ENCODE results near the gene CCP110.
A peak's percentile ranks its signal among the peaks of the same experiment; 100 is the strongest.

CCP110 gene

GRCh38 chr16:19555186-19555937, 31.6 kb downstream of the CCP110 start, which contains the start of gene VPS35L:
Gene VPS35L (plus strand): TSS chr16:19555703. CDS start chr16:19555730, 27 bp downstream.
- DNase-seq (ENCODE audit: low read depth in 2 of 2): peak; percentile 89 to 93

- DNase-seq (ENCODE audit: low read depth in 2 of 2): peak in 1 of 2 experiments; percentile 19
These were observed 32.4 kb downstream of the CCP110 start for GRCh38 chr16:19555938-19556771.

GRCh38 chr16:19559242-19559910, 35.6 kb downstream of the CCP110 start:
- DNase-seq (ENCODE audit: low read depth in 2 of 2): no peak

DNA sequence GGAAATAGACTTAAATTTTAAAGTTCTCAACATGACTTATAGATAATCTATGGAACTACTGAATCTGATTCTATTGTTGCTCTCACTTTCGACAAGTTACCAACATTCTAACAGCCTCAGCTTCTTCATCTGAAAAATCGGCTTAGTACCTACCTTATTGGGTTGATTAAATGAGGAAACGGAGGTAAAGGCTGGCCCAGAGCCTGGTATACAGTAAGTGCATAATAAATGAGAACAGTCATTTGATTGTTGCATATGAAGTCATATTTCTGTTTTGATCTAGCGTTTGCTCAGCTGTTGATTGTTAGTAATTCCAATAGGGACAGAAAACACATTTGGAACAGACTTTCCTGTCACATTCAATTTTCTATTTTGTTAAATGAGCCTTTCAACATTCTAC, 36.3 kb downstream of the CCP110 start:
- no peak for DNase-seq (ENCODE audit: low read depth in 2 of 2)

DNA sequence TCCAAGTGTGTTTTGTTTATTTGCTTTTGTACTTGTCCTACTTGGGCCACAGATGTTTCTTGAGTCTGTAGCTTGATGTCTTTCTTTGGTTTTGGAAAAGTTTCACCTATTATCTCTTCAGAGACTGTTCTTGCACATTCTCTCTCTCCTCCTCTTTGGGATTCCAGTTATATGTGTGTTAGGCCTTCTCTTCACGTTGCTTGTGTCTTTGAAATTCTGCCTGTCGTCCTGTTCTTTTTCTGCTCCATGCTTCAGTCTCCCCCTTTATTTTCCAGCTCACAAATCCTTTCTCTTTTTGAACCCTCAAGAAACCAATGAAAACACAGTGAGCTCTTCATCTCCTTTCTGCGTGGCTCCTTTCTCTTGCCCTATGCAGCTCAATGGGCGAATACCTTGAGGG, 39.6 kb downstream of the CCP110 start:
- no peak for DNase-seq (ENCODE audit: low read depth in 2 of 2)

GRCh38 chr16:19566362-19566761, 42.6 kb downstream of the CCP110 start:
- no peak for DNase-seq (ENCODE audit: low read depth in 2 of 2)

DNA sequence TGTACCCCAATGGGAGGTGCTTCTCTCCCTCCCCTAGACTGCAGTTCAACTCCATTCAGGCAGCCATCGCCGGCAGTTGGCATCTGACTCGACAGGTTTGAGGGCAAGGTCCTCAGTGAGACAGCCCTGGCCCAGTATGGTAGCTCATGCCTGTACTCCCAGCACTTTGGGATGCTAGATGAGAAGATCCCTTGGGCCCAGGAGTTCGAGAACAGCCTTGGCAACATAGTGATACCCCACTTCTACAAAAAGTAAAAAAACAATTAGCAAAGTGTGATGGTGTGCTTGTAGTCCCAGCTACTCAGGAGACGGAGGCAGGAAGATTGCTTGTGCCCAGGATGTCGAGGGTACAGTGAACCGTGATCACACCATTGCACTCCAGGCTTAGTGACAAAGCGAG, 43.8 kb downstream of the CCP110 start:
- DNase-seq (ENCODE audit: low read depth in 2 of 2): no peak

DNA sequence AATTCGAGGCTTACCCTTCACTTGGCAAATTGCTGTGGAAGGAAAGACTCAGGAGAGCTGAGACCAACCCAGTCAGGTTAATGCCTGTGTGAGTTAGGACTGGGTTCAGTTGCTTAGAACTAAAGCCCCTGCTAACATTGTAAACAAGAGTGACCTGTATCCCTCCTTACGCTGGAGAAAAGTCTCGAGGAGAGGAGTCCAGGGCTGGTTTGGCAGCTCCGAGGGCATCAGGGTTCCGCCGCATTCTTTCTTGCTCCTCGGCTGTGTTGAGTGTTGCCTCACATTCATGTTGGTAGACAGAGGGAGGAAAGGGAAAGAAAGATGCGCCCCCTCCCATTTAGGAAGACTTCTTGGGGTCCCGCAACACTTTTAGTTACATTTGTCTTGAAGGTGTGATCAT, 50.3 kb downstream of the CCP110 start:
- no peak for DNase-seq (ENCODE audit: low read depth in 2 of 2)

DNA sequence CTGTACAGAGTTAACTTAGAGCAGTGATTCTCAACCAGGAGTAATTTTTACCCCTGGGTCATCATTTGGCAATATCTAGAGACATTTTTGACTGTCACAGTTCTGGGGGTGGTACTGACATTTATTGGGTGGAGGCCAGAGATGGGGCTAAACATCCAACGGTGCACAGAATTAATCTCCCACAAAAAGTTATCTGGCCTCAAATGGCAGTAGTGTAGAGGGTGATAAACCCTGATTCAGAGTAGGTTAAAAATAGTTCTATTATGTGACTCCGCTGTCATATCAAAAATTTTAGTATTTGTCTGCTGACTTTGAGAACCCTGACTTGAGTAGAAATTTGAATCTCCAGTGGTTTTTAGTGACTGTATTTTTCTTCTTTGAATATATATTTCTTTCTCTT, 50.9 kb downstream of the CCP110 start:
- DNase-seq (ENCODE audit: low read depth in 2 of 2): no peak

- DNase-seq (ENCODE audit: low read depth in 2 of 2): no peak
These were observed 54.7 kb downstream of the CCP110 start for GRCh38 chr16:19578378-19578971.

GRCh38 chr16:19582050-19582831, 58.5 kb downstream of the CCP110 start:
- DNase-seq (ENCODE audit: low read depth in 2 of 2): no peak

DNA sequence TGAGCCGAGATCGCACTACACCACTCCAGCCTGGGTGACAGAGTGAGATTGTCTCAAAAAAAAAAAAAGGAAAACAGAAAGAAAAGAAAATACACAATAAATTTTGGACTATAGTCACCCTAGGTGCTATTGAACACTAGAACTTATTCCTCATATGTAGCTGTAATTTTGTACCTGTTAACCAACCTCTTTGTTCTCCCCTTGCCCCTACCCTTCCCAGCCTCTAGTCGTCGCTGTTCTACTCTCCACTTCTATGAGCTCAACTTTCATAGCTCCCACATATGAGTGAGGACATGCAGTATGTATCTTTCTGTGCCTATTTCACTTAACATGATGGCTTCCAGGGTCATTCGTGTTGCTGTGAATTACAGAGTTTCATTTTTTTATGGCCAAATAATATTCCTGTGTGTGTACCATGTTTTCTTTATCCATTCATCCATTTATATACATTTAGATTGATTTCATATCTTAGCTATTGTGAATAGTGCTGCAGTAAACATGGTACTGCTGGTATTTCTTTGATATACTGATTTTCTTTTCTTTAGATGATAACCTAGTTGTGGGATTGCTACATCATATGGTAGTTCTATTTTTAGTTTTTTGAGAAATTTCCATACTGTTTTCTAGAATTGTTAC, 60.0 kb downstream of the CCP110 start:
- no peak for DNase-seq (ENCODE audit: low read depth in 2 of 2)

DNA sequence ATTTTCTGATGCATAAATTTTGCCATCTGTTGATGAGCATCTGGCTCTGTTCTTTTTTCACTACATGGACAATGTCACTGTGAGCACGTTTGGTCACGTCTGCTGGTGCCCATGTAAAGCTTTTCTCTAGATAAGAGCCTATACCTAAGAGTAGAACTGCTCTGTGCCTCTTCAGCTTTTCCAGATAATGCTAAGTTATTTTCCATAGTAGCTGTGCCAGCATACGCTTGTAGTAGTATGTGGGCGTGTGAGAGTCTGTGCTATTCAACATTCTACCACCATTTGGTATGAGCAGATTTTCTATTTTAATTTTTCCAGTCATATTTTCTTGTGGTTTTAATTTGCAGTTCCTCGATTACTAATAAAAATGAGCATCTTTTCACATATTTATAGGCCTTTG, 64.9 kb downstream of the CCP110 start:
- no peak for DNase-seq (ENCODE audit: low read depth in 2 of 2)

- DNase-seq (ENCODE audit: low read depth in 2 of 2): no peak
These were observed 65.4 kb downstream of the CCP110 start for GRCh38 chr16:19589106-19589505.

GRCh38 chr16:19589771-19590302, 66.1 kb downstream of the CCP110 start:
- DNase-seq (ENCODE audit: low read depth in 2 of 2): no peak

GRCh38 chr16:19595043-19595767, 71.5 kb downstream of the CCP110 start:
- DNase-seq (ENCODE audit: low read depth in 2 of 2): no peak

GRCh38 chr16:19598805-19599510, 75.2 kb downstream of the CCP110 start:
- no peak for DNase-seq (ENCODE audit: low read depth in 2 of 2)

GRCh38 chr16:19599968-19600716, 76.4 kb downstream of the CCP110 start:
- no peak for DNase-seq (ENCODE audit: low read depth in 2 of 2)
